Activated T-cell treated with anti-CD3 and anti-CD28 coated beads for 24 hours (primary cell): ENCODE results near the gene MED15.

Source experiments
- DNase-seq: peaks from one replicate; pipeline ENCODE4 v3.0.0-alpha.2; 2020; ENCODE audit warnings: low read depth

The MED15 gene

DNA sequence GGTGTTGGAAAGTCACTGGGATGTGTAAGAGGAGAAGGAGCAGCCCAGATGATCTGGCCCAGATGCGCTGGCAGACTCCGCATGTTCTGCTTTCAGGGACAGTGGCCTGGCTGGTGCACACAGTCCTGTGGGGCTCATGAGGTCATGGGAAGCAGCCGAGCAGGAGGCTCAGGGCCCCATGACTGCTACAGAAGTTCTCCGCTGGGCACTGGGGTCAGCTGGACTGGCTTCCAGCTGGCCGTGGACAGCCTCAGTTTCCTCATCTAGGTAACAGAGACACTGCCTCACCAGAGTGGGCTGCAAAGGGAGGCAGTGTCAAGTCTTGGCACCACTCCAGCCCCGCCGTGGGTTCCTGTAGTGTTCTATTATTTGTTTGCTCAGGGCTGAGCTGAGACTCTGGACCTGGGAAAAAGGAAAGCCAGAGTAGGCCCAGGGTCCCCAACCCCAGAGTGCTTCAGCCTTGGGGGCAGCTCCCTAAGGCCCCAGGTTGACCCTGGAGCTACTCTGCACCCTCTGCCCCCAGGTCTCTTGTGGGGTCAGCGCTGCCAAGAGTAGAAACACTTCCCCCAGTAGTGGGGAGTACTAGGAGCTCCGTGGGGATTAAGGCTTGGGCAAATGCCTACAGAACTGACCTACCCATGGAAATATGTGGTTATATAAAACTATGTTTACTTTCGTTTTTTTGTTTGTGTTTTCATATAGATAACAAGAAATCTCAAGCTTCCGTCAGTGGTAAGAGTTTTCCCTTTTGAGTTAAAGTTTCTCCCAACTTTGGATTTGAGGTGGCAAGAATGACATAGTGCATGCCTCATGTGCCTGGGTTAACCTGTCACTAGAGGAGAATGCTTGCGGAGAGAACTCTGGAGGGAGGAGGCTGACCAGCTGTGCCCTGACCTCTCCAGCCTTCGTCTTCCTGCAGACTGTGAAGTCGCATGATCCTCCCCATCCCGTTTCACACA, 45.3 kb downstream of the MED15 start:
- DNase-seq: no peak

DNA sequence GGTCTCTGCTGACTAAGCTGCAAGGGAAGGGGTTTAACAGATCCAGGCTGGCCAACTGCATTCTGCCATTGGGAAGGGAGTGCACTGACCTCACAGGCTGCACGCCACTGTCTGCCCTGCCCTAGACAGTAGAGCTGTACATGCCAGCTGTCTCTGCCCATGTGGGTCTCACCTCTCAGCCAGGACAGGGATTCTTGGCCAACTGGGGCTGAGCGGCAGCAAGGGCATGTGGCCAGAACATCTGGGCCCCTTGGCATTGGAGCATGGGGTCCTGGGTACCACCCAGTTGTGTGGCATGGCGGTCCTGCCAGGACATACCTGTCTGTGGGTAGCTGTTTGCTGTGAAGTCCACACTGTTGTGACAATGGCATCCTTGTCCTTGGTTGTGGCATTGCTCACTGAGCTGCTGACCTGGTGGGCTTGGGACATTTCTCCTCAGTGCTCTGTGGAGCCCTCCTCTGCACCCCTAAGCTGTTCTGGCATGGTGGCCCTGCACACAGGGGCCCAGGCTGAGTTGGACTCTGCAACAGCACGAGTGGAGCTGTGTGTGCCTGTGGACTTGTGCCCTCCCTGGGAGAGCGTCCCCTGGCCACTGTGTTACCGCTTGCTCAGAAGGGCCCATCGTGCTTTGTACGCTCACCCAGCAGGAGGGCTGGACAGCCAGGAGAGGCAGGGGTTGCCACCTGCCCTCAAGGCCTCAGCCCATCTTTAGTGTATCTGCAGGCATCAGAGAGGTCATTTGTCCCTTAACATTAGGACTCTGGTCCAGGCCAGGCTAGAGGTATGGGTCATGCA, 46.7 kb downstream of the MED15 start:
- no peak for DNase-seq

DNA sequence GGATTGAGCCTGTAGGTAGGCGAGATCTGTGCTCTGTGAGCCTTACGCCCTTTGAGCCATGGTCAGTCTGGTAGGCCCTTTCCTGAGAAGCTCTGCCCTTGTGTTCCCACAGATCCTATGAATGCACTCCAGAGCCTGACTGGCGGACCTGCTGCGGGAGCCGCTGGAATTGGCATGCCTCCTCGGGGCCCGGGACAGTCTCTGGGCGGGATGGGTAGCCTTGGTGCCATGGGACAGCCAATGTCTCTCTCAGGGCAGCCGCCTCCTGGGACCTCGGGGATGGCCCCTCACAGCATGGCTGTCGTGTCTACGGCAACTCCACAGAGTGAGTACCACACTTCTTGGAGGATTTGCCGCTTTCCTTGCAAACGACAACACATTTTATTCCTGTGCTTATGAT, 47.4 kb downstream of the MED15 start:
- no peak for DNase-seq

DNA sequence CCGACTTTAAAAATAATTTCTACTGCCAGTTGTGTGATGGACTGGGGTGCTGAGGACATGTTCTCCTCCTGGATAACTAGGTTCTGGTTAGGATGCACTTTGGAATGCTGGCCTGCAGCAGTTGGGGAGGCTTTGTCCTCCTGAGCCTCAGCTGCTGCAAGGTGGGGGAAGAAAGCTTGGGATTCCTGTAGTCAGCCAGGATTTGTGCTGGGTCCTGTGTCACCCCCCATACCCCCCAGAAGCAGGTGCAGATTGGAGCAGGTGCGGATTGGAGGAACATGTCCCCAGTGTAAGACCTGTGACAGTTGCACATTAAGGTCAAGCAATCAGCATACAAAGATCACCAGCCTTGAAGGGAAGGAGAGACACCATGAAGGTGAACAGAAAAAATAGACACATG, 51.1 kb downstream of the MED15 start:
- DNase-seq: no peak

DNA sequence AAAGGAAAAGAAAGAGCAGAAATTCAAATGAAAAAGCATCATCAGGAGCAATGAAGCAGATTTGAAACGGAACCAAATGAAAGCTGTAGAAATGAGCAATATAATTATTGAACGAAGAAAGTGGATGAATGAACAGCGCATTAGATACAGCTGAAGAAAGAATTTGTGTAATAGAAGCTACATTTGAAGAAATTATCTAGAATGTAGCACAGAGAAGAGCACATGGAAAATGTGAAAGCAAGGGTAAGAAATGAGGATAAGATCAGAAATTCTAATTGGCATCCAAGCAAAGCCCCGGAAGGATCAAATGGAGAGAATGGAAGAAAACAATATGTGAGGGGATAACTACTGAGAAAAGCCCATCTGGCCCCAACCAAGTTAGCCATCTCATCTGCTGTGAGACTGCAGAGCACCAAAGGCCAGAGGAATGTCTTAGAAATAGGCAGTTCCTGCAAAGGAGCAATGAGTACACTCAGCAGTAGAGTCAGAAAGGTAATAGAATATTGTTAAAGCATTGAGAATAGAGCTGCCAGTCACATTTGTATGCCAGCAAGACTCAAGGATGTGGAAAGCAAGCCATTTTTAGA, 51.9 kb downstream of the MED15 start:
- DNase-seq: no peak

DNA sequence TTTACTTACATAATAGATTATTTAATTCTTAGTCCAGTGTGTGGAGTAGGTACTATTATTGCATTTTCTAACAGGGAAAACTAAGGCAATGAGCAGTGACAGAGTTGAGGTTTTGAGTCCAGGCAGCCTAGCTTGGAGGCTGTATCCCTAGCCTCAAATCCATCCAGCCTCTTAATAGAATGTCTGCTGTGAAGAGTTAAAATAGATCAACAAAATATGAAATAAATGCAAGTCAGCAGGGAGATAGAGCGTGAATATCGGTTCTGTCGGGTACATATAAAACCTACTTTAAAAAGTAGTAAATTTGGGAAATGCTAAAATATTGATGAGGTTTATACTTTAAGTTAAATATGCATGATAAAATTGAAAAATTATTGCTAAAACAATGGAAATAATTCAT, 53.3 kb downstream of the MED15 start:
- no peak for DNase-seq

DNA sequence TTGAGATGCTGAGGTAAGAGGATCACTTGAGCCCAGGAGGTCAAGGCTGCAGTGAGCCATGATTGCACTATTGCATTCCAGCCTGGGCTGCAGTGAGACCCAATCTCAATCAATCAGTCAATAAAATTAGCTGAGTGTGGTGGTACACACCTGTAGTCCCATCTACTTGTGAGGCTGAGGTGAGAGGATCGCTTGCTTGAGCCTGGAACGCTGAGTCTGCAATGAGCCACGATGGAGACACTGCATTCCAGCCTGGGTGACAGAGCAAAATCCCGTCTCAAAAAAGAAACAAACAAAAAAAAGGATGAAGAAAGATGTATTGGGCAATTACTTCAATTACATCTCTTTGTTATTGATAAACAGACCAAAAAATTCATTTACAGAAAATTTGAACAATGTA, 54.5 kb downstream of the MED15 start:
- no peak for DNase-seq

DNA sequence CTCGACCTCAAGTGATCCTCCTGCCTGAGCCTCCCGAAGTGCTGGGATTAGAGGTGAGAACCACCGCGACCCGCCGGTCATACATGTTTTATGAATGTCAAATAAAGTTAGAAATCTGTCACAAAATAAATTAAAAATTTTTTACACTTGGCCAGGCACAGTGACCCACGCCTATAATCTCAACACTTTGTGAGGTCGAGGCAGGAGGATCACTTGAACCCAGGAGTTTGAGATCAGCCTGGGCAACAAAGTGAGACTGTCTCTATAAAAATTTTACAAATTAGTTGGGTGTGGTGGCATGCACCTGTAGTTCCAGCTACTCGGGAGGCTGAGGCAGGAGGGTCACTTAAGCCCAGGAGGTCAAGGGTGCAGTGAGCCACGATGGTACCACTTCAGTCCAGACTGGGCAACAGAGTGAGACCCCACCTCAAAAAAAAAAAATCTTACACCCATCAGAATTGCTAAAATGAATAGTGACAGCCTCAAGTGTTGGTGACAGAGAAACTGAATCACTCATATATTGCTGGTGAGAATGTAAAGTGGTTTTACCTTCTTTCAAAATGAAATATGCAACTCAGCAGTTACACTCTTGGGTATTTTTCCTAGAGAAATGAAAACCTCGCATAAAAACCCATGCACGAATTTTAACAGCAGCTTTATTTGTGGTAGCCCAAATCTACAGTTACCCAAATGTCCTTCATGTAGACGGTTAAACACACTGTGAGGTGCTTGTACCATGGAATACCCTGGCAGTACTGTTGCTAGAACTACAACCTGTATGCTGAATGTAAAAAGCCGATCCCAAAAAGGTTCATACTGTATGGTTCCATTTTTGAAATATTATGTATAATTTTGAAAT, 55.4 kb downstream of the MED15 start:
- no peak for DNase-seq

DNA sequence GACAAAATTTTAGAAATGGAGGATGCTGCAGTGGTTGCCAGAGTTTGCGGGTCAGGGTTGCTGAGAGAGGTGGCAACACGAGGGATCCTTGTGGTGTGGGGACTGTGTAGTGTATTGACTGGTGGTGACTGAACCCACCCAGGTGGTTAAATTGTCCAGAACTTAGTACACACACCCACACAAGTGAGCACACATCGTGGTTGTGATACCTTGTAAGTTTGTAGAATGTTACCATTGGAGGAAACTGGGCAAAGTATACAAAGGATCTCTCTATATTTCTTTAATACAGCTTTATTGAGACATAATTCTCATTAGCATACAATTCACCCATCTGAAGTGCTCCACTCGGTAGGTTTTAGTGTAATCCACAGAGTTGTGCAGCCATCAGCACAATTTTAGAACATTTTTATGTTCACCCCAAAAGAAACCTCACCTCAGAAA, 56.1 kb downstream of the MED15 start:
- no peak for DNase-seq

DNA sequence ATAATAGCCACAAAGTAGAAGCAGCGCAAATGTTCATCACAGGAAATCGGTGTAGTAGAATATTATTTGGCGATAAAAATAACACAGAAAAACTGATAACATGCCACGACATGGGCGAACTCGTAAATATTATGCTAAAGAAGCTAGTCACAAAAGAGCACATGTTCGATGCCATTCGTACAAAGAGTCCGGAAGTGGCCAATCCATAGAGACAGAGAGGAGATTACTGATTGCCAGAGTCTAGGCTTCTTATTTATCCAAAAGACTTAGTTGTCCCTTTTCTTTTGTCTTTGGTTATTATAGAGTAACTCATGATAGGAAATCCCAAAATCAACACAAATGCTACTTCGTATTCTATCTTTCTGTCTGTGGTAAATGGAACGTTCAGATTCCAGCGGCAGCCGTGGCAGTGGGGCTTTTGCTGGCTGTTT, 56.5 kb downstream of the MED15 start:
- DNase-seq: no peak

DNA sequence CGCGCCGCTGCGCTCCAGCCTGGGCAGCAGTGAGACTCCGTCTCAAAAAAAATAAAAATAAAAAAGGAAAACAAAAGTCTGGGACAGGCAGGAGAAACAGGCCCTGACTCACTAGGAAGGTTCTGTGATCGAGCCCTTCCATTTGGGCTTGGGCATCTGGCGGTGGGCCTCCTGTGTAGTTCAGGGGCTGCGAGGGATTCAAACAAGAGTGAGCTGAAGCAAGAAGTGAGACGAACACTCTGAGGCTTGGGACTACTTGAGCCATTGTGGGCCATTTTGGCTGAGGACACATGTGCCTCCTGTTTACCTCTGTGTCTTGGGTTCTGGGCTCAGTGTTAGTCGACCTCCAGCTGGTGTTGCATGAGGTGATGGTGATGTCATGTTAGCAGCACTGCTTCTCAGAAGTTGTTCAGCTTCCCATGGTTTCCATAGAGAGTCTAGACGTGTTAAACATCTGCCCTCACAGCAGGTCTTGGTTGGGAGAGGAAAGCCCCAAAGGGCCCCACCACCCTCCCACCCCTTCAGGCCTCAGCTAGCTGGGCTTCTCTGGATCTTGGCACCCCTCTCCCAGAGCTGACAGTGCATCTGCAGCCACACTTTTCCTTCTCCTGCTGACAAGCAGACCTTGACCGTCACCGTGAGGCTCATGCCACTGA, 57.8 kb downstream of the MED15 start:
- no peak for DNase-seq

DNA sequence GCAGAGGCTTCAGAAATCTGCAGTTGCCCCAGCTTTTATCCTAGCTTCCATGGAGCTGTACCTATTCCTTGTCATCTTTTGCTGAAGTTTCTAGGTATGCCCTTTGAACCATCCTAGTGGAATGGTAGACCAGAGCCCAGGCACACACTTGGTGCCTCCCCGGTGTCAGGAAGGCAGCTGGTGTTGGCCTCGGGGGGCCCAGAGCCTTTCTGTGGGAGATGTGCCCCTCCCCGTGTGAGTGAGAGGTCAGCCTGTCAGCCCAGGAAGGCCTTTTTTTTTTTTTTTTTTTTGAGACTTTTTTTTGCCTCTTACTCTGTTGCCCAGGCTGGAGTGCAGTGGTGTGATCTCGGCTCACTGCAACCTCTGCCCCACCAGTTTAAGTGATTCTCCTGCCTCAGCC, 58.4 kb downstream of the MED15 start:
- no peak for DNase-seq

DNA sequence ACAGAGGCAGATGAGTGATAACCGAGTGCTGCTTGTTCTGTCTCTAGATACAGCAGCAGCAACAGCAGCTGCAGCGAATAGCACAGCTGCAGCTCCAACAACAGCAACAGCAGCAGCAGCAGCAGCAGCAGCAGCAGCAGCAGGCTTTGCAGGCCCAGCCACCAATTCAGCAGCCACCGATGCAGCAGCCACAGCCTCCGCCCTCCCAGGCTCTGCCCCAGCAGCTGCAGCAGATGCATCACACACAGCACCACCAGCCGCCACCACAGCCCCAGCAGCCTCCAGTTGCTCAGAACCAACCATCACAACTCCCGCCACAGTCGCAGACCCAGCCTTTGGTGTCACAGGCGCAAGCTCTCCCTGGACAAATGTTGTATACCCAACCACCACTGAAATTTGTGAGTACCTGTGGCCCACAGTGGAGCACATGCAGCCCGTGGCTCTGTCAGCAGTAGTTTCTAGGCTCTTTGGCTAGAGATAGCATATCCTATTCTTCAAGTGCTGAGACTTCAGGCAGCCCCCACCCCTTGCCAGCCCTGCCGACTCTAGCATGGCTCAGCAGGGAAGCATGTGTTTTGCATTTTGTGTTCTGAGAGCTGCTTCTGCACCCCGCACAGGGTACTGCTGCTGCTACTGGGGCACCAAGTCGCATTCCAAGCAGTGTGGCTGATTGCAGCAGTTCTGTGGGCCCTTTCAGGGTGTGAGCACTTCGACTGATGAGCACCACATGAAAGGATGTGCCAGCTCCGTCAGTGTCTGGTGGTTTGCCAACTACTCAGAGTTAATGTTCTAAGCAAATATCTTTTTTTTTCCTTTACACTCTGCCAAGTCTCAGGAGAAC, 59.2 kb downstream of the MED15 start:
- no peak for DNase-seq

DNA sequence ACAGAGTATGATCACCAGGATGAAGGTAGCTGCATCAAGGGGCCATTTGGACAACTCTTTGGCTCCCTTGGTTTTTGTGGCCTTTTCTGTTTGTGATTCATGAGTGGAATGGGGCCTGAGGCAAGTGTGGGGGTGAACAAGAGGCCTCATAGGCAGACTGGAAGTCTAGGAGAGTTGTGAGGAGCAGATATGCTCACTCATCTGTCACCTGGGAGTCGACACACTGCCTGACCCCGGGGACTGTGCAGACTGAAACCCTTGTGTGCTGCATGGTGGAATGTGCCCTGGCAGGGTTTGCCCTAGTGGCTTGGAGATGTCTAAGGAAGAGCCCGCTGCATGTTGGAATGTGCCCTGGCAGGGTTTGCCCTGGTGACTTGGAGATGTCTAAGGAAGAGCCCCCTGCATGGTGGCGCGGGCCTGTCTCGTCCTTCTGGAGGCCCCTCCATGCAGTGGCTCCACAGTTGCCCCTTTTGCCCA, 60.0 kb downstream of the MED15 start:
- DNase-seq: no peak

DNA sequence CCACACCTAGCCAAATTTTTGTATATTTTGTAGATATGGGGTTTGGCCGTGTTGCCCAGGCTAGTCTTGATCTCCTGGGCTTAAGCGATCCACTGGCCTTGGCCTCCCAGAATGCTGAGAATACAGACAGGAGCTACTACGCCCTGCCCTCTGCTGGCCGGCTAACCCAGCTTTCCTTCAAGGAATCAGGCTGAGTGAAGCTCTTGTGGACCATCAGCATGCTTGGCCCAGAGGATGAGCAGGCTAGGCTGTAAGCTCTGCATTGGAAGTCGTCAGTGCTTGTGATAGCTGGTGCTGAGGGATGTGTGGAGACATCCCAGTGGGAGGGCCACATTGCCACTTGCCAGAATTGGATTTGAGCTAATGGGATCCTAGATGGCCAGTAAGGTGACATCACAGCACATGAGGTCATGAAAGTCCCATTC, 60.6 kb downstream of the MED15 start:
- no peak for DNase-seq

DNA sequence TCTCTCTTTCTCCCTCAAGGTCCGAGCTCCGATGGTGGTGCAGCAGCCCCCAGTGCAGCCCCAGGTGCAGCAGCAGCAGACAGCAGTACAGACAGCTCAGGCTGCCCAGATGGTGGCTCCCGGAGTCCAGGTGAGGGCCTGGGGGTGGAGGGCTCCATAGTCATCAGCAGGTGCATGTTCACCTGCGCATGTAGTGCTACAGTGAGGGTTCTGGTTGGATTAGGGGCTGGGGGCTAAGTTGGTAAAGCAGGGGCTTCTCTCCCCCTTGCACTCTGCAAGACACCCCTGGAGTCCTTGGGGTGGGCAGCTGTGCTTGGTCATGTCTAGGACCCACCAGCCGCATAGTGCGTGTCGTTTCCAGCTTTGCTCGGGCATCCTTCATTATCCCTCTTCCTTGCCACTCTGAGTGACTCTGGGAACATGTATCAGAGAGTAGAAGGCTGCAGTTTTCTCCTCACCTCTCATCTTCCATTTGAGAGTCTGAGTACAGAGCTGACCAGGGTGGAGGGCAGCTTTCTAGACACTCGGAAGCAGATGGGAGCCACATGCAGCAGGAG, 61.2 kb downstream of the MED15 start:
- DNase-seq: no peak

DNA sequence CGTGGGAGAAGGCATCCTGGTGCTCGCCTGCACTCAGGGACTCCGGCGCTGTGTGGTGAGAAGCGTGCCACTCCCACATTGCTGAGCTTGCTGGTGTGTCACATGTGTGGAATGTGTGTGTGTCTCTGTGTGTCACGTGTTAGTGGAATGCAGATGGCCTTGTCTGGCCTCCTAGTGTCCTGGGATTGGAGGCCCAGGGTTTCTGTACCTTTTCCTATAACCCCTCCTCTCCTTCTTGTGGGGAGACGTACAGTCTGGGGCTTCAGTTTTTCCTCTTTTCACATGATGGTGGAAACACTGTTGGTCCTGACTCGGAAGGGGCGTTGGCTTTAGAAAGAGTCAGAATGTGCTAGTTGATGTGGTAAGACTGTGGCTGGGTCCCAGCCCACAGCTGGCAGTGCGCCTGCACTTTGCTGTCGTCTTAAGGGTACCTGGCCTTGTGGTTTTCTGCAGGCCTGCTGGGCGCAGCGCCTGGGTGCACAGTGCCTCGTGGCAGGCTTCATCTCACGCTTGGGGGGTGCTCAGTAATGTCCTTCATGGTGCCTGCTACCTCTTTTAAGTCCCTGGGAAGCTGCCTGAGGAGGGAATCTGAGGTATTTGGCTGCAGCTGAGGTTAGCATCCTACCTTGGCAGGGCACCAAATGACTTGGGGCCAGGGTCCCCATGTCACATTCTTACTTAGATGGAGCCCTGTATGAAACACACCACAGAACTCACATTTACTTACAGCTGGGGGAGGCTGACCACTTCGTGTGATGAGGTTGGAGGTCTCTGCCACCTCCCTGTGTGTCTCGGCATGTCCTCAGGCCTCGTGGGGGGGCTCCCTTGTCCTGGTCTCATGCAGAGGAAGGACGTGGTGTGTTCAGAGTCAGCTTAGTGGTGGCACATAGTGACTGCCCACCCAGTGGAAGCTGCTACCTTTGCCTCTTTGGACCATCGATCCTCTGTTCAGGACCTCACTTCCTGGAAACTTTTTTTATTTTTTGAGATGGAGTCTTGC, 61.9 kb downstream of the MED15 start:
- DNase-seq: peak; percentile 57

DNA sequence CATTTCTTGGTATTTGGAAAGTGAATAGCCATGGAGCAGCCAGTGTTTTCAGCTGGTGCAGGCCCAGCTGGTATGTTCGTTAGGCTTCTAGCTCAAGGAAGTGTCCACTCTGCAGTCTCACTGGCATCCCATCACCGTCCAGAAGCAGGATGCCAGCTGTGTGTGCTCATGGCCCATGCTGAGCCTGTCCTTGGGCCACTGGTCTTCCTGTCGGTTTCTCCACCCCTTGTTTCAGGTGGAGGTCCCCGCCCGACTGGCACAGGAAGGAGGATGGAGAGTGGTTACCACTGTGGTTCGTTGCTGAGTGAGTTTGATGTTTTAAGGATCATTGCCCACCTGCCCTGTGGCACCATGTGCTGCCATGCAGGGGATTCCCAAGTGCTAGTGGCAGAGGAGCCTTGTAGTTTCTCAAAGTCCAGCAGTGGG, 63.7 kb downstream of the MED15 start:
- no peak for DNase-seq
